NCI-H446 (cell line): ENCODE measurements around the gene C3.
"Not testable (repeated sequence)": the region's sequence is repeated elsewhere in the genome, so short reads cannot be mapped to it uniquely, and the experiment has no call there.

ENCODE experiments used
- DNase-seq, 2 experiments: peaks; one replicate each; lab custom pipeline; 2025; lab: John Stamatoyannopoulos, UW

The C3 gene

DNA sequence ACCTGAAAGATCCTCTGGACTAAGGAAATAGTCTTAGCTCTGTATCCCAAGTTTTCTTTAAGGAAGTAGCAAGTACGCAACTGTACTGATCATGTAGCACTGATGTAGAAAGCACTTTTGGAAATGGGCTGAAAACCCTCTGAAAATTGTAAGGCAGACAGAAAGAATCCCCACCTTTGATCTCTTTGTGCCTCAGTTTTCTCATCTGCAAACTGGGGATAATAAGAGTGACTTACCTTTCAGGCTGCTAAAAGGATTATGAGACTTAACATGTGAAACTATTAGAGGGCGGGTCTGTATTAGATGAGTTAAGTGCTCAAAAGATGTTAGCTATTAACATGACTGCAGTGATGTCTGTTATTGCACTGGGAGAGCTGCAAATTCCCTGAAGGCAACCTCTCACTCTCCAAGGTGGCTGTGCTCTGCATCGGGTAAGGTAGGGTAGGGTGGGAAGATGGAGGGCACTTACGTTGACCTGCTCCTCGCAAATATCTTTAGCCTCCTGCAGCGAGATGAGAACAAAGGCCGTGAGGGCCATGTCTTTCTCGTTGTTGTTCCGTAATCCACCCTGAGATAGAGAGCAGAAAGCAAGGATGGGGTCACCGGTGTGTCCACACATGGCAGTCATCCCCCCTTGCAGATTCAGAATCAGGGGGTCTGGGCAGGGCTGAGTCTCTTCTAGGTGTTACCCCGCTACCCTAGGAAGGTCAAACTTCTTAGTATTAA lies 30.1 kb downstream of the C3 start:
- no peak for DNase-seq

DNA sequence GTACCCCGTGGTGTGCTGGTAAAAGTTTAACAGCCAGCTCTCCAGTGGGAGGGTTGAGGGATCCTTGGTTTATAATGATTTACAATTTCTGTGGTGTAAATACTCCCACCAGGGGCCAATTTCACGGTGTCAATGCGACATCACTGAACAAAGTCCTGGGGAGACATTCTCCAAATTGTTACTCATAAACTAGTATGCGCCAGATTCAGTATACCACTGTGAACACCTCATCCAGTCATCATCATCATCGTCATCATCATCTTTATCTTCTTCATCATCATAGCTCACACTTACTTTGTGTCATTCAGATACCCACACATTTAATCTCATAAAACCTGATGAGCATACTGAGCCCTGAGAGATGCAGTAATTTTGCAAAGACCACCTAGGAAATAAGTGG lies 33.3 kb downstream of the C3 start:
- no peak for DNase-seq

DNA sequence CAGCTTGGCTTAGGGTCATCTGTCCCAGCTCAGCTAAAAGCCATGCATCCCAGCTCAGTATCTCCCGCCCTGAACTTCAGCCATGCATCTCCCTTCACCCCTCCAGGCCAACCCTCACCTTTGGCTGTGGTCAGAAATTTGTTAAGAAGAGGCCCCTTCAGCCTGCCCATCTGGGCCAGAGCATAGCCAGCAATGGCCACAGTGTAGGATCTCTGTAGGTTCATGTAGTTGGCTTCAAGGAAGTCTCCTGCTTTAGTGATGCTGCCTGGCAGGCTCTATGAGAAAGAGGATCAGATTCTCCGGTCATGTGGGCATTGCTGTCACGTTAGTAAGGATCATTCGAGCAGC lies 33.8 kb downstream of the C3 start:
- no peak for DNase-seq

DNA sequence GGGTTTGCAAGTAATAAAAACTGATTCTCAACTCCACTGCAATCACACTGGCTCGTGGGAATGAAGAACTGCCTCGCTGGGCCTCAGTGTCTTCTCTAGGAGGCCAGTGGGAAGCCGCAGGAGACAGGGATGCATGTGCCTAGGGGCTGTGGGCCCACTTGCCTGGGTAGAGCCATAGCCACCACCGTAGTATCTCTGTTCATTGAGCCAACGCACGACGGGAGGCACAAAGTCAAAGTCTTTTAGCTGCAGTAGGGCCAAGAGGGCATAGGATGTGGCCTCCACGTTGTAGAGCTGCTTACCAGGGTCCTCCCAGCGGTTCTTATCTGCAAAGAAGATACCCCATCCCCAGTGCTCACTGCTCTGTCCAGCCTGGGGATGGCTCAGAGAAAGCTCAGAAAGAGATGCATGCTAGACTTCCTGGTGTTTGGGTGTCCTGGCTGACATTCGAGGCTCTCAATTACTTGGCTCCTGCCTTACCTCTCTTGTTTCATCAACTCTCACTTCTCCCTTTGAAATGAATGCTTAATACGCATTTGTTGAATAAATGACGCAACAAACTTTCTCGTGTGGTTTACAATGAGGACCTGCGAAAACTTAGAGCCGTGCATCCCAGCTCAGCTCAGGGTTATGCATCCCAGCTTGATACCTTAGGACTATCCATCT lies 34.4 kb downstream of the C3 start:
- no peak for DNase-seq

DNA sequence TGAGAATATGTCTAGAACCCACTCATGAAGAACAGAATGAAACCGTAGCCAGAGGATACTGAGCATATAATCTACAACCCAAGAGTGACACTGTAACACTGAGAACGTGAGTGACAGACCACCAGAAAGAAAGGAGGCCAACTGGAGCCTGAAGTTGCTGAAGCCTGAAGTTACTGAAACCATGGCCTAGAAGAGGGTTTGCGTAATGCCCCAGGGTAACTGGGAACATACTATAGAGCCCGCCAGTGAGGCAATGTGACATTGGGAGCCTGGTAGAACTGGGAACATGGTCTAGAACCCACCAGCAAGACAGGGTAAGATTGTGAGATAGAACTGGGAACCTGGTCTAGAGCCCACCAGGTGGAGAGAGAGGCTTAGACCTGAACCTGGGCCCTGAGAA lies 35.0 kb downstream of the C3 start:
- DNase-seq, result no peak

DNA sequence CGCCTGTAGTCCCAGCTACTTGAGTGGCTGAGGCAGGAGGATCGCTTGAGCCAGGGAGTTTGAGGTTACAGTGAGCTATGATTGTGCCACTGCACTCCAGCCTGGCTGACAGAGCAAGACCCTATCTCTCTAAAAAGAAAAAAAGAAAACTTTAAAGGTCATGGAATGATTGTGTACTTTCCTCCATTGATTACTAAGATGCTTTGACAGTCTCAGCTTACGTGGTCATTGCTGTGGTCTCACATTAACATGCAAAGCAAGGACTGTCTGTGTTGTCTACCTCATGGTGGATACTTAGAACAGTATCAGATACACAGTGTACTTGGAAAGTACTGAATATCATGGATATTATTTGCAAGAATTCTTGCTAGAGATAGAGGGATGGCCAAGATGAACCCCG lies 36.5 kb downstream of the C3 start:
- no peak for DNase-seq

DNA sequence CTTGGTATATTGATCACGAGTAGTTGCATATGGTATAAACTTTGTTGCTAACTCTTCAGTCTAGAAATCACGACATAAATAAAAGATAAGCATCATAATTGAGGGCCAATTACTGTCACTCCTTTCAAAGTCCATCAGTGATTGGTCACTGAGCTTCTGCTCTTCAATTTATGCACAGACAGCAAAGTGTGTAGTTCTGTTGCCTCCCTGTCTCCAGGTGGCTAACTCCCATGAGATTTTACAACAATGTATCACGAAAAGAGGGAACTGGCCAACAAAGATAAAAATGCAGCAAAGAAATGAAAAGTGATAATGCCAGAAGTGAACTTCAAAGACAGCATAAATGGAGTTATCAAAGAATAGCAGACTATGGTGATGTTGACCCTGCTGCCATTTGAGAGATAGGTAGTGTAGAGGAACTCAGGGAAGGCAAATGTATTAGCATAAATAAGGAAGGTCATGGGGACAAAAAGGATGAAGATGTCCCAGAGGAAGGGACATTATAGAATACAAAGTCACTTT lies 37.8 kb downstream of the C3 start:
- no peak for DNase-seq

DNA sequence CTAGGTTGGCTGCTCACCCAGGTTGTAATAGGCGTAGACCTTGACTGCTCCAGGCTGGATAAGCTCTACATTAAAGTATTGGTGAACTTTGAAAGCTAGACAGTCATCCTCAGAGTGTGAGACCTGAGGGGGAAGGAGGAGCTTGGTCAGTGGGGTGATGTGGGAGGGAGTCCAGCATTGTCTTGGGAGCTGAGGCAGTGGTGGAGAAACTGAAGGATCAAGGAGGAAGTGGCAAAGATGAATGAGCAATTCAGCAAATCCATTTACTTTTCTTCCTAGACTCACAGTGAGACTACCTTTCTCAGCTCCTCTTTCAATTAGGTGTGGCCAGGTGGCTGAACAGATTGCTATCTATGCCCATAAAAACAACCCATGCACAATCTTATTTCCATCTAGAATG lies 40.3 kb downstream of the C3 start:
- no peak for DNase-seq

DNA sequence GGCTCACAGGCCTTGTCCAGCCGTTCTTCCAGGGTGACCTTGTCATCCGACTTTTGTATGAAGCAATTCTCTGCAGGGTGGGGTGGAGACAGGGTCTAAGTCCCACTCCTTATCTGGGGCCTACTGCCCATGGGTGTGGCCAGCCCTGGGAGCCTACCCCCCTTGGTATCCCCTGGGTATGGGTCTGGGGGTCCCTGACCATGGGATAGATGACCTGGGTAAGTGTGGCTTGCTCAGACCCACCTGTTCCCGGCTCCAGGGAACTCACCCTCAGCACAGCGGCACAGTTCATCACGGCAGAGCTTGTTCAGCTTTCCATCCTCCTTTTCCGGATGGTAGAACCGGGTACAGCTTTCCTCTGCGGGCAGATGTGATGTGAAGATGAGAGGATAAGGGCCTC lies 41.3 kb downstream of the C3 start:
- no peak for DNase-seq

DNA sequence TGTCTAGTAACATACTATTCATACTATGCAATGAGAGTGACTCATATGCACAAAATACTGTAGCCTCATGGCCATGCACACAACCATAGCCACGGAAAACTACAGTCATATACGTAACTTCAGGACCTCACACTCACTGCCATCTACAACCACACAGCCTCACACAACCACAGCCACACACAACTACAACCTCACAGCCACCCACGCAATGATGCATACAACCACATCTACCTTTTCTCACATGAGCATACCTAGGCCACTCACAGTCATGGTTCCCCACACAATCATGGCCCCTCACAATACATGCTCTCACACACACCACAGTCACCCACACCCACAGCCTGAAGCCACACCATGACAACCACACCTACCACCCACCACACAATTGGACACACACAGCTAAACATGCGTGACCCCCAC lies 41.8 kb downstream of the C3 start:
- DNase-seq, result no peak

DNA sequence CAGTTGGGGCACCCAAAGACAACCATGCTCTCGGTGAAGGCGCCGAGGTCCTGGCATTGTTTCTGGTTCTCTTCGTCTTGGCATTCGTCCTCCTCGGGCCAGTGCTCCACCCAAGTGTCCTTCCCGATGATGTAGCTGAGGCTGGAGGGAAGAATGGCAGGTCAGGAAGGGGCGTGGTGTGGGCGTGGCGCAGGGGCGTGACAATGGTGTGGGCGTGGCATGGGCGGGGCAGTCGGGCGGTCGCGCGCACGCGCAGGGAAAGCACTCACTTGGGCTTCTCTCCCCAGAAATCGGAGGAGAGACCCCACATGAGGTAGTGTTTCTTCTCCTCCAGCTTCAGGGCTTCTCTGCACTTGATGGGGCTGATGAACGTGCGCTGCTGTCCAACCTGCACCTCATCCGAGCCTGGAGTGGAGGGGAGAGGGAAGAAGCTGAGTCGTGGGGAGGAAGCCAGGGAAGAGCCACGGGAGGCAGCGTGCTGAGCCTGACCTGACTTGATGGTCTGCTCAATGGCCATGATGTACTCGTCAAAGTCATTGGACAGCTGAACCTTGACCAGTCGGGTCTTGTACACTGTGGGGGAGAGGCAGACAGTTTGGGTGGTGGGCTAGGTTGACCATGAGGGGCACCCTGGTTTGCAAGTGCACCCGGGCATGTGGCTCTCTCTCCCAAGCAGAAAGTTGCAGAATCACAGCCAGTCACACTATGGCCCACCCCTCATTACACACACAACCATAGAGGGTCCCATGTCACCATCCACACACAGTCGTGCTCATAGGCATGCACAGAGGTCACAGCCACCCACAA lies 42.4 kb downstream of the C3 start:
- DNase-seq, result no peak

DNA sequence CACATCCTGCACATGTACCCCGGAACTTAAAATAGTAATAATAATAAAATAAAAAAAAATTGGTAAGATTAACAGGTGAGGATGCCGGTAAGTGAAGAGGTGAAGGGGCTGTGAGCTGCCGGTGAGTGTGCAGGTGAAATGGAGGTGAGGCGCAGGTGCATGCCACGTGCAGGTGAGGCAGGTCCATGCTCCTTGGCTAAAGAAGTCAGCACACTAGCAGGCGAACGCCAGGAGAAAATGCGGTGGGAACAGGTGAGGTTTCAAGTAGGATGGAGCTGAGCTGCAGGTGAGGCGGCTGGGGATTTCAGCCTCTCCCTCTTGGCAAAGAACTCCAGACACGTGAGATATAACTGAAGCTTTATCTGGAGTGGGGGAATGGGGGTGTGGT lies 43.0 kb downstream of the C3 start:
- DNase-seq, result no peak

DNA sequence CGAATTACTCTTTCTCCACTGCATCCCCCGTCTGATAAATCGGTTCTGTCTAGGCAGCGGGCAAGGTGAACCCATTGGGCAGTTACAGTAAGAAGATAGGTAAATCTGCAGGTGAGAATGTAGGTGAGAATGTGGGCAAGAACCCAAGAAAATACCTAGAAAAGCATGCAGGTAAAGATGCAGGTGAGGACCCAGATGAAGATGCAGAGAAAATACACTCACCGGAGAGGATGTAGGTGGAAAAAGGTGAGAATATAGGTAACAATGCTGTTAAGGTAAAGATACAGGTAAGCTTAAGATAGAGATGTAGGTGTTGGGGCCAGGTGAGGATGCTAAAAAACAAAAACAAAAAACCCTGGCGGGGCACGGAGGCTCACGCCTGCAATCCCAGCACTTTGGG lies 44.2 kb downstream of the C3 start:
- DNase-seq, result no peak

DNA sequence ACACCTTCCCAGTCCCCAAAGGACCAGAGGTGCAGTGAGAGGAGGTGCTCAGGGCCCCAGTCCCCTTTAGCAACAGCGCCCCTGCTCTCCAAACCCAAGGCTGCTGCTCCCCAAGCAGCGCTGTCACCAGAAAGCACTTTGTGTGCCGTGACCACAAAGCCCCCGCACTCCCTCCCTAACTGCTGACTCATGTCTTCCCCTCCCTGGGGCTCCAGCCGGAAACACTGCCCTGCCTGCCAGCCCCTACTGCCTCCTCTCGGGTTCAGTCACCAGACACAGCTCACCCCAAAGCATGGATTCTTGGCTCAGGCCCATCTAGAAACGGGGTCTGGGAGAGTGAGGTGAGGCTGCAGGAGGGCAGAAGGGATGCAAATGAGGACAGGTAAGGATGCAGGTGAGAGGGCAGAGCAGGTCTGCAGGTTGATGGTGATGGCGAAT lies 45.6 kb downstream of the C3 start:
- no peak for DNase-seq

DNA sequence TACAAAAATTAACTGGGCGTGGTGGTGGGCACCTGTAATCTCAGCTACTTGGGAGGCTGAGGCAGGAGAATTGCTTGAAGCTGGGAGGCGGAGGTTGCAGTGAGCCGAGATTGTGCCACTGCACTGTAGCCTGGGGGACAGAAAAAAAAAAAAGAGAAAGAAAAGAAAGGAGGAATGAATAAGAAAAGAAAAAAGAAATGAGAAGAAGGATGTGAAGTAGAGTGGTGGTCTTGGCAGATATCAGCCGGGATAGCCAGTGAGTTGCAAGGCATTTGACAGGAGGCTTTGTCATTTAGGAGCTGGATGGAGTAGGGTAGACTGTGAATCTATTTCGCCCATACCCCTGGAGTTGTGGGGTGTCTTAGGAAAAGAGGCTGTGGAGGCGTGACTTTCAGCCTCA lies 46.0 kb downstream of the C3 start:
- DNase-seq, result not testable (repeated sequence)

DNA sequence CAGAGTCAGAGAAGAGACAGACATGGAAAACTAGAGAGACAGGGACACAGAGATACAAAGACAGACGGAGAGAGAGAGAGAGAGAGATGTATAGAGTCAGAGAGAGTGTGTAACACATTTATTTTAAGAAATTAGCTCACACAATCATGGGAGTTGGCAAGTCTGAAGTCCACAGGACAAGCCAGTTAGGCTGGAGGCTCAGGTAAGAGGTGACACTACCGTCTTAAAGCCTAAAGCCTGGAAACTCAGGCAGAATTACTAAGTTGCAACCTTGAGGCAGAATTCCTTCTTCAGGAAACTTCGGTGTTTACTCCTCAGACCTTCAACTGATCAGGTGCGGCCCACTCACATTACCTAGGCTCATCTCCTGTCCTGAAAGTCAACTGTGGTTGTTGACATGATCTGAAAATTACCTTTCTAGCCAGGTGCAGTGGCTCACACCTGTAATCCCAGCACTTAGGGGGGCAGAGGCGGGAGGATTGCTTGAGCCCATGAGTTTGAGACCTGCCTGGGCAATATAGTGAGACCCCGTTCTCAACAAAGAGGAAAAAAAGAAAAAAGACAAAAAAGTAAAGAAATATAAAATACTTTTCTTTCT lies 47.7 kb downstream of the C3 start:
- no peak for DNase-seq

DNA sequence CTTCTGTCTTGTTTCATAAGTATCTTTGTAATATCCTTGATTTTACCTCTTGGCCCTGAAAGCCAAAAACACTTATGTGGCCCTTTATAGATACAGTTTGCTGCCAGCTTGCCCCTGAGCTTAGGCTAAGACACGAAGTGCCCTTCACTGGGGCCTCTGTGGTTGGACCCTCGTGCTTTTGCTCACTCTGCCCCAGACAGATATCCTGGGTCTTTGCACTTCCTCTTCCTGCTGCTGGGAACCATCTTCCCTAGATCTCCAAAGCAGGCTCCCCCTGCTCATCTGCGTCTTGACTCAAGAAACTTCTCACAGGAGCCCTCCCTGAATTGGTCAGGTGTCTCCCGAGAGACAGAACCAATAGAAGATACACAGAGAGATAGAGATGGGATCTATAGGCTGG lies 48.5 kb downstream of the C3 start:
- DNase-seq, result no peak

DNA sequence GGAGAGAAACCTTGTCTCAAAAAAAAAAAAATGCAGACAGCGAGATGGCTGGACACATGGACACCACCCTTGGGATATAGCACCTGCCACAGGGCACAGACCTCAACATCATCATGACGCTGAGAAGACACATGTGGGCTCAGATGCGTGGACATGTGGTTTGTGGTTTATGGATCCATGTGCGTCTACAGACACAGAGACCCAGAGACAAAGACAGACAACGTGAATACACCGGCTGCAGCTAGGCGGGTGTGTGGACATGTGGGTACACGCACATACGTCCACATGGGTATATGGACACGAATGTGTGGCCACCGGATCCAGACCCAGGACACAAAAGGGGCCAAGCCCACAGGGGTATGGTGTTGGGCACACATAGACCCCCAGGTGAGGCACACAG lies 51.8 kb downstream of the C3 start:
- DNase-seq, result no peak

DNA sequence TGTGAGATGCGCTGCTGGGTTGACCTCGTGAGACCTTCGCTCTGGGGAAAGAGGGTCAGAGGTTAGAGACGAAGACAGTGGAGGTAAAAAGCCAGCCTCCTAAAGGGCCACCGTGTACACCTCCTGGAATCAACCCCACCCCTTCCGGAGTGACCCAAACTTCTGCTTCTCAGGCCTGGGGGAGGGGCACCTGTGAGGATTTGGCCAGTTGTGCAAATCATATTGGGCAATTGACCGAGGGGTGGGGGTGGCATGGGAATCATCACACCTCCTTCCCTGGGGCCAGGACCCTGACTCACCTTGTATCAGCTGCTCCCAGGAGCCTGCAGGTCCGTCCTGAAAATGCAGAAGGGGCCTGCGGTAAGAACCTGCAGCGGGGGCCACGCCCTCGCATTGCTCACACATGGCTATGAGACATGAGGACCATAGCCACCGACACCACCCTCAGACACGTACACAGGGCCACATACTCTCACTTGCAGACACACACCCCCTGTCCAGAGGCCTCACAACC lies 53.3 kb downstream of the C3 start:
- no peak for DNase-seq

DNA sequence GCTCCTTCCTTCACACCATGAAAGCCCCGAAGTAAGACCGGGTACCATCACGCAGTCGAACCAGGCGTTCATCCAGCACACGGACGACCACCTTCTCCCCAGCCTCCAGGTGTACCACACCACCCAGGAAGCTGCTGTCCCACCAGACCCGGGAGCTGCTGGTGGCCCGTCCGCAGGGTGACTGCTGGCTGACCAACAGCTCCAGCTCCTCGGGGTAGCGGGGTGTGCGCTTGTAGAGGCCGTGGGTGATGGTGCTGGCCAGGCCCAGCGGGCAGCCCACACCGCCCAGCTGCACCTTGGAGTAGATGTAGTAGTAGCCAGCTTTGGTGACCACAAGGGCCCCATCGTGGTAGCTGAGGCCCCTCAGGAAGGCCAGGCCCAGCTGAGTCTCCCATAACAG lies 55.5 kb downstream of the C3 start:
- DNase-seq, result no peak

DNA sequence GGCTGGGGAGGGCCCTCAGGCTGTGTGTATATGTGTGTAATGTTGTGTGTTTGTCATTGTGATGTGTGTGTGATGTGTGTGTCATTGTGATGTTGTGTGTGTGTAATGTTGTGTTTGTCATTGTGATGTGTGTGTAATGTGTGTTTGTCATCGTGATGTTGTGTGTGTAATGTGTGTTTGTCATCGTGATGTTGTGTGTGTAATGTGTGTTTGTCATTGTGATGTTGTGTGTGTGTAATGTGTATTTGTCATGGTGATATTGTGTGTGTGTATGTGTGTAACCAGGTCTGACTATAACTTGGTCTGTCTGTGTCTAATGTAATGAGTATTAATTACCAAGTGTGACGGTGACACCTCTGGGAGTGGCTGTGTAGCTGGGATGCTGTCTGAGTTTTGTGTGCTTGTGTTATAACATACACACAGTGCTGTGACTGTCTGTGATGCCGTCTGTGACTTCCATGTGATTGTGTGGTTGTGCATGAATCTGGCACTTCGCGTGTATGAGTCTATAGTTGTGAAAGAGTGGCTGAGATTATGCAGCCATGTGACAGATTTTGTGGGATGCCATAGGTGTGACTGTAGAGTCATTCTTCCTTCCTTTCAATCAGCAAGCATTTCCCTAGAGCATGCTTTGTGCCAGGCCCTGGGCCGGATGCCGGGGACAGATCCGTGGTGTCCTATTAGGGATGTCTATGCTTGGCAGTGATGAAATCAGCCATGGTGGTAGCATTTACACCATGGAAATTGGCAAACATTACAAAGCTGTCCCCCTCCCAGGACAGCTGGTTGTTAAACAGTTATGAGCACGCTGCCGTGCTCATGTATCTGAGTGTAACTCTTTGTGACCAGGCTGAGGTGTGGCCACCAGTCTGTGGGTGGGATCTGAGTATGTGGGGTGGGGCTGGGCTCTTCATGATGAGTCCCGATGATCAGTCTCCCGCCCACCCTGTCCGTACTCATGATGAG lies 56.9 kb downstream of the C3 start:
- DNase-seq, result no peak
